HG03139 (cell line): ENCODE results near the gene KIAA0753.

Experiments
- ATAC-seq: cut with Tn5 transposase; IDR thresholded peaks from one replicate; pipeline ENCODE4 v1.9.1; 2021; ENCODE audit not compliant: unreplicated experiment

Gene KIAA0753

GRCh38 chr17:6642592-6642991 lies 2.1 kb upstream of the KIAA0753 start:
- no peak for ATAC-seq

GRCh38 chr17:6641247-6641863 lies 844 bp upstream of the KIAA0753 start:
- no peak for ATAC-seq

DNA sequence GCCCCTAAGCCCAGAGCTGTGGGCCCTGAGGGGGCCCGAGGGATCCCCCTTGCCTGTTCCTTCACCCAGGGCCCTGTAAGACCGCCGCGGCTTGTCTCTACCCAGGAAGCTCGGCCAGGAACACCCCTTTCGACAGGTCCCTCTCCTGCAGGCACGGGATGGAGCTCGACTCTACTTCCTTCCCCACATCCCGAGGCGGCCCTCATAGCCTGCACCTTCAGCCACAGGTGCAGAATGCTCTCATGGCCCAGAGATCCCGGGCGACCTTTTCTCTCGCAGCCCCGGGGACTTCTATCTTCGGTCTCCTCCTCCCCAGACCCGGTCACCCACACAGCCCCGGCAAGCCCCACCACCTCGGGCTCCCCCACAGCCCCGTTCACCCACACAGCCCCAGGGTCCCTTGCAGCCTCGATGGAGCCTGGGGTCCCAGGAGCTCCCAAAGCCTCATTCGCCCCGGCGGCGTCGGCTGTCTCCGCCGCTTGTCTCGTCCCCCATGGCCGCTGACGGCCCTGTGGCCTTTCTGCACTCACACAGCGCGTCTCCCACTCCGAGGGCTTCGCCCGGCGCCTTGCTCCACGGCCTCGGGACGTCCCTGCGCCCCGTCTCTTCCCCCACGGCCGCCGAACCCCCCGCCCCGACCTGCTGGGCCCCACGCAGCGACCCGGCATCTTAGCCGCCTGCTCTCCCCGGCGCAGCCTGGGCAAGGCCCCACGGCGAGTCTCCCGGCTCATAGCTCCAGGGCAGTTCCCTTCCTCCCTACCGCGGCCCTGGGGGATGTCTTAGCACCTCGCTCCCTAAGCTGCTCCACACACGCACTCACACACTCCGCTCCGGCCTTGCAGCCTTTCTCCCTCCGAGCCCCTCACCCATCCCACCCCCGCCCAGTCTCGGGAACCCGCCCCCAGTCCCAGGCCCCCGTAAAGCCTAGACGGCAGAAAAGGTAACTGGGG lies 650 bp downstream of the KIAA0753 start:
- ATAC-seq: peak; percentile 3

DNA sequence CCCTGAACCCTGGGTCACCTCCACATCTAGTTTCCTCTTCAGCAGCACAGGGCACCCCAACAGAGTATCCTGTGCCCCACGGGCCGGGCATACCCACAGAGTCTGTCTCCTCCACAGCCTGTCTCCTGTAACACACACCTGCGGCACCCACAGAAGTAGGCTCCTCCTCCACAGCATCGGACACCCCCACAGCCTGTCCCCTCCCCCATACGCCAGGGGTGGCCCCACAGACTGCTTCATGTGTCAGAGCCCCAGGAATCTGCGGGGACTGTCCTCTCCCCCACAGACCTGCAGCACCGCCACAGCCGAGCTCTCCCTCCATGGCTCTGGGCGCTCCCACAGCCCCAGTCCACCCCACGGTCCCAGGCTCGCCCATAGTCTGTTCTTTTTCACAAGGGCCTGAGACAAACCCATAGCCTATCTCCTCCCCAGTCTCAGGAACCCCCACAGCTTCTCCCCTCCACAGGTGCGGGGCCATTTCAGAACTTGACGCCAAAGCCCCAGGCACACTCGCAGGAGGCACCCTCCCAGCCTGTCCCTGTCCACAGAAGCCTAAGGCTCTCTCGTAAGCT lies 1.4 kb downstream of the KIAA0753 start:
- ATAC-seq: no peak

GRCh38 chr17:6638046-6638908 lies 2.2 kb downstream of the KIAA0753 start:
- no peak for ATAC-seq

DNA sequence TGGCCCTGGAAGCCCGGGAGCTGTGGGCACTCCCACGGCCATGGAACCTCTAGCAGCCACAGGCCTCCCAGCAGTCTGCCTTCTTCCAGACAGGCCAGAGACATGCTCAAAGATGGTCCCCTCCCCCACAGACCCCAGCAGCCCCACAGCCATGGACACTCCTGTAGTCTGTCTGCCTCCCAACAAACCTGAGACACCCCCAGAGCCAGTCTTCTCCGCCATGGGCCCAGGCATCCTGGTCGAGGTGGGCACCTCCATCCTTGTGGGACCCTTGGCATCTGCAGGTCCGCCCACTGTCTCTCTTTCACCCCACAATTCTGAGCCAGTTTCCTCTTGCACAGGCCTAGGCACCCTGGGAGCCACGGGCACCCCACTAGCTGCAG lies 3.1 kb downstream of the KIAA0753 start:
- no peak for ATAC-seq

GRCh38 chr17:6636616-6637457 lies 3.7 kb downstream of the KIAA0753 start:
- ATAC-seq: no peak

DNA sequence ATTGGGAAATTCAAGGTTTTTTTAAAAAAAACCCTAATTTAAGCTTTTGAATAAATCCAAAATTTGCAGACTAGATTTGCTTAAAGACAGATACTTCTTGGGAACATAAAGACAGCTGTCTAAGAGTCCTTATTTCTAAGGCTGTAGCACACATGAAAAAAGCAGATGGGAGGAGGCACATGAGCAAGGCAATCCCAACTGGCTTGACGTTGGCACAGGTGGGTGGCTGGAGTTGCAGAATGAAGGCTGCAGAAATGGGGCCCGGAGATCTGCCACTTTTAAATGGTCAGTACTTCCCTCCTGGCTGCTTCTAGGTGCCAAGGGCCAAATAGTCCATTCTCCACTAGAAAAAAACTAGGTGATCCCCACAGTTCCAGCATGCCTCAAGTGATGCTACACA lies 4.4 kb downstream of the KIAA0753 start:
- ATAC-seq: no peak

- ATAC-seq: no peak
Observed at GRCh38 chr17:6633263-6633662, 7.2 kb downstream of the KIAA0753 start.

- no peak for ATAC-seq
Observed at GRCh38 chr17:6632530-6632929, 8.0 kb downstream of the KIAA0753 start.

GRCh38 chr17:6630390-6630789 lies 10.1 kb downstream of the KIAA0753 start:
- ATAC-seq: no peak

DNA sequence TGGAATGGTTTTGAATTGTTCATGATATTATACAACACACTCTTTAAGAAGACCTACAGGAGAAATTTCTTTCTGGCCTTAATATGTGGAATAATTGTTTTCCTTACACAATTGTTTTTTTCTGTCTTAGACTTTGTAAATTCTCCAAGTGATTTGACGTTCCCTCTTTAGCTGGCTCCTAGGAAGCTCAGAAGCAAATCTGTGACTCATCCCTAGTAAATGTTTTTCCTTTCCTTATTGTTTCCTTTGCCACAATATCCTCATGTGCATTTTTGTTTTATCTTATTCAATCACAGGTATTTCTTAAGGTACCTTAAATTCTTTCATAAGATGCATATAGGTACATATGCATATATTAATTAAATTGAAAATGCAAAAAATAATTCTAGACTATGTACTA lies 13.5 kb downstream of the KIAA0753 start:
- ATAC-seq: no peak

- no peak for ATAC-seq
Observed at GRCh38 chr17:6626616-6627015, 13.9 kb downstream of the KIAA0753 start.

DNA sequence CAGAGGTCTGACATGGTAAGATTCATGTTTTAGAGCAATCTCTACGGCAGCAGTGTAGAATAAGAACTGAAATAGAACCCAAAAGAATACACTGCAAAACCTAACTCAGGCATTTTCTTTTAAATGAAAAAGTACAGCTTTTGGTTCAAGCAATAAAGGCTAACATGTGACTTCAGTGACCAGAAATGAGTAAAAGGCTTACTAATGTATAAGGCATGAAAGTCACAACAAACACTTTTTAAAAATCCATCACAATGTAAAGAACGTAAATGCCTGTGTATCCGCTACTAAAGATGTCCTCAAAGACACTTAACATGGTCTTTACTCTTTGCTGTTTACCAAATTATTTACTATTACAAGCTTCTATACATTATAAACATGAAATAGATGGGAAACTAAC lies 16.6 kb downstream of the KIAA0753 start:
- ATAC-seq: no peak

GRCh38 chr17:6611231-6611630 lies 29.3 kb downstream of the KIAA0753 start:
- ATAC-seq: no peak

- ATAC-seq: no peak
Observed at GRCh38 chr17:6610011-6610410, 30.5 kb downstream of the KIAA0753 start.

GRCh38 chr17:6608321-6608720 lies 32.2 kb downstream of the KIAA0753 start:
- ATAC-seq: no peak

DNA sequence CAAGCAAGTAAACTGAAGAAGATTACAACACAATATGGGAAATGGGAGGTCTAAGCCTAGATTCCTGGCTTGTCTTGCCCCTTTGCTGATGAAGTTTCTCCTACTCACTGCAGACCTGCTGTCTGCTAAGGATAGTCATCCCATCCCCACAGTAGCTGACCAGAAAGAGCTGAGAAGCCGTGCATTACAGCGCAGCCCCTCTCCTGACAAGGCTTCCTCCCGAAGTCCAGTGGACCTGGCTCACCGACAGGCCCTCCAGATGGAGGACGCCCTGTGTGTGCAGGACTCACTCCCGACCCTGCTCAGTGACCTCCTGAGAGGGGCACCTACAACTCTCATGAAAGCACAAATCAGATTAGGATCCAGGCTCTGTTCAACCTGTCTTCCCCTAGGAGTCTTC lies 35.4 kb downstream of the KIAA0753 start:
- ATAC-seq: no peak

DNA sequence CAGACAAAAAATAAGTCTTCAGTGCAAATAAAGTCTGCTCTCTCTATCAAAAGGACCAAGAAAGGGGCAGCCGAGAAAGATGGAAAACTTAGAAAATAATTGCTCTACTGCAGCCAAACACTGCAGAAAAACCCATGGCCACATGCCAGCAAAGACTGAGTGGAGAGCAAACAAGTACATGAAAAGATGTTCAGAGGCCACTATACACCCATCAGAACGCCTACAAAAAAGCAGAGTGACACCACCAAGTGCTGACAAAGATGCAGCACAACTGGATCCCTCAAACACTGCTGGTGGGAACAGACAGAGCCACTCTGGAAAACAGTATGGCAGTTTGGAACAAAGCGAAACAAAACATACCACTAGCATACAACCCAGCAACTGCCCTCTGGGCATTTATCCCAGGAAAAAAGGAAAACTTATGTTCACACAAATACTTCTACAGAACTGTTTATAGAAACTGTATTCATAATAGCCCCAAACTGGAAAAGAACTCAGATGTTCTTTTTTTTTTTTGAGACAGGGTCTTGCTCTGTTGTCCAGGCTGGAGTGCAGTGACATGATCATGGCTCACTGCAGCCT lies 36.7 kb downstream of the KIAA0753 start:
- no peak for ATAC-seq

DNA sequence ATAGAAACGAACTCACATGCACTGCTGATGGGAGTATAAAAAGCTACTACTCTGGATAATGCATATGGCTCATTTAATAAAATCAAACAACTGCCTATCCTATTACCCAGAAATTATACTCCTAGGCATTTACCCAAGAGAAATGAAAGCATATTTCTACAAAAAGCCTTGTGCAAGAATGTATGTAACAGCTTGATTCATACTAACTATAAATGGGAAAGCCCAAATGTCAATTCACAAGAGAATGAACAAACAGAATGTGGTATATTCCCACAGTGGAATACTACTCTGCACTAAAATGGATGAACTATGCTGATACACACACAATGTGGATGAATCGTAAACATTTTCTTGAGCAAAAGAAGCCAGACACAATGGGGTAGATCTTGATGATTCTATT lies 38.4 kb downstream of the KIAA0753 start:
- ATAC-seq: no peak
